Esophagus muscularis mucosa (tissue), 4 donors: ENCODE data around the gene TCF7.

Experiments used
- EP300 ChIP-seq: sonication (generic); formaldehyde crosslinking; IDR thresholded peaks from one replicate; pipeline ENCODE4 v1.6.1; 2017; ENCODE audit warnings: antibody characterized with exemption
- POLR2A ChIP-seq: fragments of 450-650 bp; IDR thresholded peaks from one replicate; pipeline ENCODE4 v1.6.1; 2017; ENCODE audit warnings: antibody characterized with exemption, moderate library complexity, mild to moderate bottlenecking, low read depth
- POLR2AphosphoS5 ChIP-seq, 2 donors: sonication (generic); formaldehyde crosslinking; IDR thresholded peaks; one replicate each; pipeline ENCODE4 v1.6.1; 2017; ENCODE audit warnings: antibody characterized with exemption in 2 of 2
- TF ChIP-seq, protein P1 (sequence below), 3 experiments: fragments of 200-600 bp in 2 of 3; fragments of 450-650 bp in 1 of 3; sonication (generic) in 2 of 3; IDR thresholded peaks; one replicate each; pipeline ENCODE4 v1.5.1; 2017 to 2019; ENCODE audit warnings: antibody characterized with exemption in 3 of 3, mild to moderate bottlenecking in 2 of 3, moderate library complexity in 1 of 3

DNA sequence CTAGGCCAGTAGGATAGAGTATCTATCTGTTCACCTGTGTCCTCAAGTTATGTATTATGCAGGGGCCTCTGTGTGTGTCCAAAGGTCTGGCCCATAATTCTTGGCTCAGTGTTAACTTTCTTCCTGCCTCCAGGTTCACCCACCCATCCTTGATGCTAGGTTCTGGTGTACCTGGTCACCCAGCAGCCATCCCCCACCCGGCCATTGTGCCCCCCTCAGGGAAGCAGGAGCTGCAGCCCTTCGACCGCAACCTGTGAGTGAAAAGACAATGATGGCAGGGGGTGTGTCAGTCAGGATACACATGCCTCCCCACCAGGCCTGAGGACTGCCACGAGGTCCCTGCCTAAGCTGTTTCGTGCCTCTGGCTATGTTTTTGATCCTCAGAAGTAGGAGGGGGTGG, 27.6 kb downstream of the TCF7 start:
- TF ChIP-seq POLR2A, result no peak
- no peak for TF ChIP-seq EP300
- TF ChIP-seq, protein P1, sequence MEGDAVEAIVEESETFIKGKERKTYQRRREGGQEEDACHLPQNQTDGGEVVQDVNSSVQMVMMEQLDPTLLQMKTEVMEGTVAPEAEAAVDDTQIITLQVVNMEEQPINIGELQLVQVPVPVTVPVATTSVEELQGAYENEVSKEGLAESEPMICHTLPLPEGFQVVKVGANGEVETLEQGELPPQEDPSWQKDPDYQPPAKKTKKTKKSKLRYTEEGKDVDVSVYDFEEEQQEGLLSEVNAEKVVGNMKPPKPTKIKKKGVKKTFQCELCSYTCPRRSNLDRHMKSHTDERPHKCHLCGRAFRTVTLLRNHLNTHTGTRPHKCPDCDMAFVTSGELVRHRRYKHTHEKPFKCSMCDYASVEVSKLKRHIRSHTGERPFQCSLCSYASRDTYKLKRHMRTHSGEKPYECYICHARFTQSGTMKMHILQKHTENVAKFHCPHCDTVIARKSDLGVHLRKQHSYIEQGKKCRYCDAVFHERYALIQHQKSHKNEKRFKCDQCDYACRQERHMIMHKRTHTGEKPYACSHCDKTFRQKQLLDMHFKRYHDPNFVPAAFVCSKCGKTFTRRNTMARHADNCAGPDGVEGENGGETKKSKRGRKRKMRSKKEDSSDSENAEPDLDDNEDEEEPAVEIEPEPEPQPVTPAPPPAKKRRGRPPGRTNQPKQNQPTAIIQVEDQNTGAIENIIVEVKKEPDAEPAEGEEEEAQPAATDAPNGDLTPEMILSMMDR (IDR thresholded peaks at IDR 0.05), result no peak
- TF ChIP-seq POLR2AphosphoS5 (IDR thresholded peaks at IDR 0.05), result no peak
